ENCODE results near the gene DGCR2.
"Not testable (repeated sequence)": the region's sequence is repeated elsewhere in the genome, so short reads cannot be mapped to it uniquely, and the experiment has no call there.

DGCR2 gene

DNA sequence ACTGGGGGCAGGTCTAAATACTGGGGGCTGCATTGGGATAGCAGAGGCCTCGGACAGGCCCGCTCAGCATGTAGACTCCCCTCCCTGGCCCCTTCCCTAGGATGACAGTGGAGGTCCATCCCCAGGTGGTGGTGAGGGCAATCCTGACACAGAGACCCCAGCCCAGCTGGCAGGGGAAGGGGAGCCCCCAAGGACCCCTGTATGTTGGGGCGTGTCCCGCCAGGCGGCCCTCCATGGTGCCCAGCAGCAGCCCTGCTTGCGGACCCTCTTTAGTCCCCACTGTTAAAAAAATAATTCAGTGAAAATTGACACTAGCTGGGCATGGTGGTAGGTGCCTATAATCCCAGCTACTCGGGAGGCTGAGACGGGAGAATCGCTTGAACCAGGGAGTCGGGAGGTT, 98.3 kb downstream of the DGCR2 start:
- H3K4me2 ChIP-seq; H4K20me1 ChIP-seq; H3K4me1 ChIP-seq; H3K4me3 ChIP-seq; H3K9ac ChIP-seq; H3K27me3 ChIP-seq; H3K36me3 ChIP-seq; H3K27ac ChIP-seq; H3K9me3 ChIP-seq (replicated peaks in 1 of 11): not testable (repeated sequence)

DNA sequence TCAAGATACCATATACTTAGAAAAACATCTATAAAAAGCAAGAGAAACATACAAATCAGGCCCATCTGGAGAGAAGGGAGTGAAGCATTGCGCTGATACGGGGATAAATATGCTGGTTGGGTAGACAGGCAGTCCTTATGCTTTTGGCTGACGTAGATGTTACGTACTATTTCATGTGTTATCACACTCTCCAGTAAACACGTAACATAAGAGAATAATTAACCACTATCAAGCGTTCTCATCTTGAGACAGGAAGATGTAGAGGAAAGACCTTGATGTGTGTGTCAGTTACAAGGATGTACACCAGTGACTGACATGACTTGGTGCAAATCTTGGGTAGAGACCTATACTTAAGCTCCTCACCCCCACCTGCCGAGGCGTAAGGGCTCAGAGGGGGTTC, 99.5 kb downstream of the DGCR2 start:
- H3K9ac ChIP-seq = no peak overlapping the region
- TF ChIP-seq Cebpa-rat (IDR thresholded peaks at IDR 0.05) = no peak
- no peaks in the 10 kb centered on the region for H3K36me3 ChIP-seq
- H3K4me3 ChIP-seq = no peak overlapping the region
- H3K9me3 ChIP-seq (replicated peaks in 1 of 11) = no peaks in the 10 kb centered on the region
- H3K27me3 ChIP-seq = no peaks in the 10 kb centered on the region; a peak in 1 of 22 replicates
- no peak overlapping the region for H3K27ac ChIP-seq
- peaks cover 0 to 8% (median 0%) of the 10 kb centered on the region in 11 experiments; a peak in 1 of 22 replicates for H4K20me1 ChIP-seq
- no peak overlapping the region for H3K4me2 ChIP-seq
- H3K4me1 ChIP-seq = peaks cover 0 to 8% (median 0%) of the 10 kb centered on the region in 10 experiments; a peak in 7 of 20 replicates

DNA sequence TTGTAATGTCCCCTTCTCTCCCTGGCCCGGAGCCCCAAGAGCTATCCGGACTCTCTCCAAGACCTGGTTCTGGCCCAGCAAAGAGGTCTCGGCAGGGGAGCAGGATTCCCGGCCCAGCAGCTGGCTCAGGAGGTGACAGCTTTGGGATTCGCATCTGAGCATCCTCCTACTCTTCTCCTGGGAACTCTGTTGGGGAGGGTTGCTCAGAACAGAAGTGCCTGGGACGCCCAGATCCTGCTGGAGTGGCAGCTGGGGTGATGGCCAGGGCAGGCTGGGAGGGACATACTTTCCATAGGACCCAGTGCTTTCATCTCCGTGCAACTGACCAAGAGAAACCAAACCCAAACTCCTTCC, 102.6 kb downstream of the DGCR2 start:
- no peak for TF ChIP-seq Cebpa-rat (IDR thresholded peaks at IDR 0.05)
- peaks cover 0 to 8% (median 0%) of the 10 kb centered on the region in 11 experiments; a peak in 1 of 22 replicates for H4K20me1 ChIP-seq

DNA sequence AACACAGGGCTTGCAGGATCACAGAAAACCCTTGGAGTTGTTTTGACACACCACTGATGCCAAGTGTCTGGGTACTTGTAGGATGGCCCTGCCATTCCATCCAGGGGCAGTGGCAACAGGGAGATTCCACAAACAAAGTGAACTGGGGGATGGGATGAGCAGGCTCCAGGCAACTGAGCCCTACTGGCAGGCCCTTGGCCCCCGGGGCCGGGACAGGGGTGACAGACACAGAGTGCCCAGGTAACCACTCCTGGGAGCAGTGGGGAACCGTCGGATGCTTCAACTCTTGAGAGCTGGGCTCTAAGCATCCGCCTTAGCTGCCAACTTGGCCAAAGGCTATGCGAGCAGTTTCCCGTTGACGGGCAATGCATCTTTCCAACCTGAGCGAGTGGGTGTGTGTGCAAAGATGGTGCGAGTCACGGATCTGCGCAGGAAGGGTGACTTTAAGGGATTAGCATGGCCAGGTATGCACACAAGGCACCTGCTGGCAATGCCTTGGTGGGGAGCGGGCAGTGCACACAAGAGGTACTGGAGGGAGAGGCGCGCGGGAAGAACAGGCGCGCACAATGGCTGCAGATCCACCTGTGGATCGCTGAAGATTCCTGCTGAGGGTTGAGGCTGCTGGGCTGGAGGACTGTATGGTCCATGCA, 103.1 kb downstream of the DGCR2 start:
- Histone ChIP-seq H3K27me3 (no peaks in the 10 kb centered on the region), H3K4me3 (no peak overlapping the region), H3K36me3 (no peaks in the 10 kb centered on the region), H4K20me1 (peaks cover 0 to 8% (median 0%) of the 10 kb centered on the region in 11 experiments; a peak in 1 of 22 replicates), H3K9me3 (replicated peaks in 1 of 11) (no peaks in the 10 kb centered on the region), H3K4me2 (no peak overlapping the region), H3K4me1 (no peaks in the 10 kb centered on the region; a peak in 1 of 20 replicates), H3K9ac (no peak overlapping the region), H3K27ac (no peak overlapping the region)
- no peak for TF ChIP-seq Cebpa-rat (IDR thresholded peaks at IDR 0.05)

More for the DNA sequence above, 102.6 kb downstream of the DGCR2 start:
- Histone ChIP-seq H3K4me2 (no peak overlapping the region), H3K36me3 (no peaks in the 10 kb centered on the region), H3K4me3 (no peak overlapping the region), H3K4me1 (no peaks in the 10 kb centered on the region; a peak in 1 of 20 replicates), H3K27me3 (no peaks in the 10 kb centered on the region), H3K9me3 (replicated peaks in 1 of 11) (no peaks in the 10 kb centered on the region), H3K27ac (no peak overlapping the region), H3K9ac (no peak overlapping the region)

DNA sequence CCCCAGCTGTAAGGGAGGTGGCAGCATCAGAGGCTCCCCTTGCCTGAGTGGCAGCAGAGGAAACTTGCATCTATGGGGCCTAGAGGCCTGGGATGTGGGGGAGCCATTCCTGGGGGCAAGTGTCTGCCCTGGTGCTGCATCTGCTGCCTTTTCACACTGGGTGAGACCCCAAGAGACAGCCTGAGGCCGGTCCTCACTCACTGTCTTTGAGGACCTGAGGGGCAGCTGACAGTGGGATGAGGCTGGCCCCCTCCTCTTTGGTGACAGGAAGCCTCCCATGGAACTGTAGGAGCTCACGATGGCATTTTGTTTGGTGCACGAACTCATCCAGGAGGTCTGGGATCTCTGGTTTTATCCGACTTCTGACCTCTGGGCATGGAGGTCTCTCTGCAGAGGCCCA, 104.0 kb downstream of the DGCR2 start:
- H3K4me3 ChIP-seq = no peak overlapping the region
- H3K4me2 ChIP-seq = no peak overlapping the region
- no peak overlapping the region for H3K9ac ChIP-seq
- no peaks in the 10 kb centered on the region; a peak in 1 of 20 replicates for H3K4me1 ChIP-seq
- no peaks in the 10 kb centered on the region for H3K27me3 ChIP-seq
- no peak overlapping the region for H3K27ac ChIP-seq
- TF ChIP-seq Cebpa-rat (IDR thresholded peaks at IDR 0.05) = no peak
- H4K20me1 ChIP-seq = peaks cover 0 to 8% (median 0%) of the 10 kb centered on the region in 11 experiments; a peak in 1 of 22 replicates
- no peaks in the 10 kb centered on the region for H3K9me3 ChIP-seq (replicated peaks in 1 of 11)
- no peaks in the 10 kb centered on the region for H3K36me3 ChIP-seq

DNA sequence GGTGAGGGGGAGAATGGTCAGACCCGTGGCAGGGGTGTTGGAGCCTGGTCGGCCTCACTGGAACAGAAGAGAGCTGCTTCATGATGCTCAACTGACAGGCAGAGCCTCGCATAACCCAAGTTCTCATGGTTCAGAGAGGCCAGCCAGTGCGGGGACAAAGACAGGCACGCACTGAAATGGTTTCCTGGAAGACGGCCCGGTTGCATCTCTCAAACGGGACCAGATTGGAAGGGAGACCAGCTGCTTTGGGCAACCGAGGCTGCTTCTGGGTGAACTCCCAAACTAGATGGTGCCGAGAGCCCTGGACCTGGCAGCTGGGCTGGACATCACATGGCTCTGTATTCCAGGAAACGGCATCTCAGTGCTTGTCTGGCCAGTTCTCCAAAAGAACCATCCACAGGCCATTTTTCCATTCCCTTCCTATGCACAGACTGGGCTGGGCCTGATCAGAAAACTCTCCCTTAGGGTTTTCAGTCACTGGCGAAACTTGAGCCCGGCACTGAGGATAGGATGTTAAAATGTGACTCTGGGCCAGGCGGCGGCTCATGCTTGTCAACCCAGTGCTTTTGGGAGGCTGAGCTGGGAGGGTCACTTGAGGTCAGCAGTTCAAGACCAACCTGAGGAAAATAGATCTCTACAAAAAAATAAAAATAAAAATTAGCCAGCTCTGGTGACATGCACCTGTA, 106.0 kb downstream of the DGCR2 start:
- Histone ChIP-seq H4K20me1 (peaks cover 0 to 8% (median 0%) of the 10 kb centered on the region in 11 experiments; a peak in 1 of 22 replicates), H3K27ac (no peak overlapping the region), H3K9me3 (replicated peaks in 1 of 11) (no peaks in the 10 kb centered on the region), H3K36me3 (no peaks in the 10 kb centered on the region), H3K4me3 (no peak overlapping the region), H3K4me1 (no peaks in the 10 kb centered on the region), H3K9ac (no peak overlapping the region), H3K27me3 (no peaks in the 10 kb centered on the region), H3K4me2 (no peak overlapping the region)
- TF ChIP-seq Cebpa-rat (IDR thresholded peaks at IDR 0.05) = no peak

DNA sequence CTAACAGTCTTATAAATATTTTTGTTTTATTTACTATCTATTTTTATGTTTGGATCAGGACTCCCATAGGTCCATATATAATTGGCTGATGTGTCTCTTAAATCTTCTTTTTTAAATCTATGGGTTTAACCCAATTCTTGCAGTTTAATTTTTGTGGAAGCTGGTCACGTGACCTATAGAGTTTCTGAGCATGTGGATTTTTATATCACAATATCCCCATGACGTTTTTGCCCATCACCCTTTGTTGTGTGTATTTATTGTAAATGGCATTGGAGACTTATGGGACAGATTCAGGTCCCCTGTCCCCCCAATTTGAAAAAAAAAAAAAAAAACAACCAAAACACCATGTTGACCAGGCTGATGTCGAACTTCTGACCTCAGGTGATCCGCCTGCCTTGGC, 107.3 kb downstream of the DGCR2 start:
- Histone ChIP-seq H3K27me3 (no peaks in the 10 kb centered on the region), H3K9me3 (replicated peaks in 1 of 11) (no peaks in the 10 kb centered on the region), H3K4me2 (no peak overlapping the region), H3K27ac (no peak overlapping the region), H3K4me3 (no peak overlapping the region), H3K4me1 (no peaks in the 10 kb centered on the region), H3K36me3 (no peaks in the 10 kb centered on the region), H3K9ac (no peak overlapping the region), H4K20me1 (peaks cover 0 to 8% (median 0%) of the 10 kb centered on the region in 11 experiments; a peak in 1 of 22 replicates)
- no peak for TF ChIP-seq Cebpa-rat (IDR thresholded peaks at IDR 0.05)

DNA sequence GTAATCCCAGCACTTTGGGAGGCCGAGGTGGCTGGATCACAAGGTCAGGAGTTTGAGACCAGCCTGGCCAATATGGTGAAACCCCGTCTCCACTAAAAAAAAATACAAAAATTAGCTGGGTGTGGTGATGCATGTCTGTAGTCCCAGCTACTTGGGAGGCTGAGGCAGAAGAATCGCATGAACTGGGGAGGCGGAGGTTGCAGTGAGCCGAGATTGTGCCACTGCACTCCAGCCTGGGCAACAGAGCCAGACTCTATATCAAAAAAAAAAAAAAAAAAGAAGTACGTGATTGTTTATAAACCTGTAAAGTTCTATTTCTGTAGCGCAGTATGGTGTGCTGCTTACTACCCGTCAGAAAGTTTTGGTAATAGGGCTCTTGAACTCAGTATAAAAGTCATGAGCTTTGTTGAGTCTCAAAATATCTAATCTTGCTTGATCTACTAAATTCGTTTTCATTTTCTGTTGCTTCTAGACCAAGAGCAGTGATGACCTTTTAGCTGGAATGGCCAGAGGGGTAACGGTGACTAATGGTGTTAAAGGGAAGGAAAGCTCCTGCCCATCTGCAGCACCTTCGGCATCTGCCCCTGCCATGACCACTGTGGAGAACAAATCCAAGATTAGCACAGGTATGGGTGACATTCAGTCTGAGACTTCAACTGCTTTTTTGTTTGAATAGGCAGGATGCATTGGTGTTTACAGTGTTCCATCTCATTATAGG, 108.2 kb downstream of the DGCR2 start:
- not testable (repeated sequence) for H3K27ac ChIP-seq; H3K4me3 ChIP-seq; H4K20me1 ChIP-seq; H3K4me1 ChIP-seq; H3K27me3 ChIP-seq; H3K4me2 ChIP-seq; H3K9ac ChIP-seq; H3K9me3 ChIP-seq (replicated peaks in 1 of 11); H3K36me3 ChIP-seq

DNA sequence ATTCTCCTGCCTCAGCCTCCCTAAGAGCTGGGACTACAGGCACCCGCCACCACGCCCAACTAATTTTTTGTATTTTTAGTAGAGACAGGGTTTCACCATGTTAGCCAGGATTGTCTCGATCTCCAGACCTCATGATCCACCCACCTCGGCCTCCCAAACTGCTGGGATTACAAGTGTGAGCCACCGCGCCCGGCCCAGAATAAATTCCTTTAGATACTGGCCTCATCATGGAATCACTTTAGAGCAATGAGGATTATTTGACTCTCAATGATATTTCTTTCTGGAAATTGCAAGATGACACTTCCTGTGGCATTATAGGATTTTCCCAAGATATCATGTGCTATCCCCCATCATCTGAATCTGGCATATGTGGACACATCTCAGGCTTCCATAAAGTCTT, 108.8 kb downstream of the DGCR2 start:
- H3K4me2 ChIP-seq; H3K4me3 ChIP-seq; H4K20me1 ChIP-seq; H3K27ac ChIP-seq; H3K9ac ChIP-seq; H3K36me3 ChIP-seq; H3K9me3 ChIP-seq (replicated peaks in 1 of 11); H3K4me1 ChIP-seq; H3K27me3 ChIP-seq: not testable (repeated sequence)

Data from BLaER1 treated with 17β-estradiol and CSF1 and Interleukin-3, amounts not matched to agents 10 nM and 100 nM (cell line).